B cell (primary cell): ENCODE results near the gene KSR2.

Experiments used
- CTCF ChIP-seq: fragments of 200-600 bp; IDR thresholded peaks from one replicate; pipeline ENCODE4 v1.8.0; 2022; ENCODE audit warnings: antibody characterized with exemption, mild to moderate bottlenecking
- EZH2 ChIP-seq: IDR thresholded peaks from 2 replicates; pipeline ENCODE4 v1.6.1; 2012; ENCODE audit warnings: borderline replicate concordance, low read depth, mild to moderate bottlenecking, moderate library complexity, low read length; ENCODE audit not compliant: insufficient read depth, poor library complexity, severe bottlenecking

- TF ChIP-seq CTCF = no peak
- TF ChIP-seq EZH2 = no peak
Observed at GRCh38 chr12:117457189-117457588, 511.6 kb downstream of the KSR2 start.
